DMS 273 treated with DMSO at 0.1 percent for 48 hours (cell line): ENCODE results near the gene TTC22.
"Not testable (repeated sequence)": the region's sequence is repeated elsewhere in the genome, so short reads cannot be mapped to it uniquely, and the experiment has no call there.

Experiments used
- DNase-seq: peaks from one replicate; lab custom pipeline; 2025; lab: John Stamatoyannopoulos, UW

Gene TTC22

DNA sequence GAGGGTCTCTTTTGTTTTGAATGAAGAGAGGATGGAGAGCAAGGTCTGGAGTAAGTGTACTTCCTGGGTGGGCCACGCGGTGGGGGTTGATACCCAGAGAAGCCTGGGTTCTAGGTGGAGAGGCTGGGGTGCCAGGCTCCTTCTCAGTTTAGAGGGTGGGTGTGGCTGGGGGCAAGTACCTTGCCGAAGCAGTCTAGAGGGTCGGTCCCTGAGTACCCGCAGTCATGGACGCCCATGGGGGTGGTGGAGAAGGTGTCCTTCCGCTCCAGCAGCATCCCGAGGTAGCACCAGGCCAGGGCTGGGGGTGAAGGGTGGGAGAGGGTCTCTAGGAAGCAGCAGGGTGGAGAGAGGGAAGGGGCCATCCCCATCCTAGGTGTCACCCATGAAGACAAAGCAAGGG is 14.3 kb downstream of the TTC22 start:
- DNase-seq, result no peak

DNA sequence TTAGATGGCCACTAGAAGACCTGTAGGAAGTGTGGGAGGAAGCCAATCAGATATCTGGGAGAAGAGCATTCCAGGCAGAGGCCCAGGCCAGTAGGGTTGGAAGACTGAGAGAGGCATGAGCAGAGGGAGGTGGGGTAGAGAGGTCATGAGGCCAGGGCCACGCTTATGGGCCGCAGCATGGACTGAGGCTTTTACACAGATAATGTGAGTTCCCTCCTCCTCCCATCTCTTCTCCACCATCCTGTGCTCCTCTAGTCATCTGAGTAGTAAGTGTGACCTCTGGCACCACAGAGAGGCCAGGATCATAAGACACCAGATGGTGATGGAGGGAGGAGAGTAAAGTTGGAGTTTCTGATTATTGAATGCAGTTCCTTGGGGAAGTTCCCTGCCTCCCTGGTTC is 17.1 kb downstream of the TTC22 start:
- no peak for DNase-seq

DNA sequence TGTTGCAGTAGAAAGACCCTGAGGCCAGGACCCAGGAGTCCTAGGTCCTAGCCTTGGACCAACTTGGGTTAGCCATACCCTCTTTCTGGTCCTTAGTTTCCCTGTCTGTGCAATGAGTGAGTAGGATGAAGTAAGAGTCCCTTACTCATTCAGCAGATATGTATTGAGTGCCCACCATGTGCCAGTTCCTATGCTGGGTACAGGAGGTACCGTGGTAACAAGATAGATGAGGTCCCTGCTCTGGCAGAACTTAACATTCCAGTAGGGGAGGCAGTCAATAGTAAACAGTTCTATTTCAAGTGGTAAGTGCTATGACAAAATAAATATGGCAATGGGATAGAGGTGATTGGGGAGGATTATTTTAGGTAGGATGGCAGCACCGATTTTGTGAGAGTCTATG is 18.5 kb downstream of the TTC22 start:
- no peak for DNase-seq

DNA sequence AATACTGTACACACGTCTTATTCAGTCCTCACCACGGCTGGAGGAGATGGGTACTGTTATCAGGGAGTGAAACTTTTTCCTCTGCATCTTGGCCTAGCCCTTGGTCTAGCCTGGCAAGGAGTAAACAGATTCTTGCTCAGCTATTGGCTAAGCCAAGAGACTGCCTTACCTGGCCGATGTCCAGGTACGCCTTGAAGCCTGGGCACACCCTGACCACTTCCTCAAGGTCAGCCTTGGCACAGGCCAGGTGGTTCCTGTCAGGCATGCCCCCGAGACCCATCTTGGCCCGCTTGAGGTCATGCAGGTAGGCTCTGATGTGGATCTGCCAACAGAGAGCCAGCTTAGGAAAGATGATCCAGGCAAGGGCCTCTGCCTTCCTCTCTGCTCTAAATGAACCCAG is 19.0 kb downstream of the TTC22 start:
- no peak for DNase-seq

DNA sequence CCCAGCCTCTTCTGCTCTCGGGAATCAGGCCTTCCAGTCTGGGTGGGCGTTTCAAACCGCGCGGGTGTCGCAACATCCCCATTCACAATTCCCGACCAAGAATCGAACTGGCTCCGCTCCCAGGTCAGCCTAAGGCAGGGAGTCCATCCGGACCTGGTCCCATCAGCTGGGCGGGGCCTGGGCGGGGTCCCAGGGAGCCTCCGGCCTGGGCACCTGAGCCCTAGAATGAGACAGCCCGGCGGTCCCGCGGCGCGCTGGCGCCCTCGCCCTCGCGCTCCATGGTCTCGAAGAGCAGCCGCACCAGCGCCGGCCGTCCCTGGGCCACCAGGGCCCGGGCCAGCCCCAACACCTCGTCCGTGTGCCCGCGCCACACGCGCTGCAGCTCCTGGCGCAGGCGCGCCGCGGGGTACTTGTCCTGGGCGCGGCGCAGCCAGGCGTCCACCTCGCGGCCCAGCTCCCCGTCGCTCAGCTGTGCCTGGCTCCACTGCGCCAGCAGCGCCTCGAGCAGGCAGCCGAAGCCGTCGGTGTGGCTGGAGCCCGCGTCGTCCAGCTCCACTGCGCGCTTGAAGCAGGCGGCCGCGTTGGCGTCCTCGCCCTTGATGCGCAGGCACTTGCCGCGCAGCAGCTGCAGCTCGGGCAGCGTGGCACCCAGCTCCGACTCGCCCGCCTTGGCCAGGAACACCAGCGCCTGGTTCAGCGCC is 19.9 kb downstream of the TTC22 start:
- no peak for DNase-seq

DNA sequence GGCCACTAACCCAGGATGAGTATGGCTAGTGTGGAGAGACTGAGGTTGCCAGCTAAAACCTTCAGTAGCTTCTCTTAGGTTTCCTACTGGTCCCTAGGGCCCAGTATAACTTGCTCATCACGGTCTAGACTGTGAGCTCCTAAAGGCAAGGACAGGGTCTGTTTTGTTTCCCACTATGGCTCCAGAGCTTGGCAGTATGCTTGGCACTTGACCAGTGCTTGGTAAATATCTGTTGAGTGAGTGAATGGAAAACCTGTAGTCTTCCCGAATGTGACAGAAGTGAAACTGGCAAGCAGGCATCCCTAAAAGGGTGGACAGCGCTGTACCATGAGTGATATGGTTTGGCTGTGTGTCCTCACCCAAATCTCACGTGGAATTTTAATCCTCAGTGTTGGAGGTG is 23.7 kb downstream of the TTC22 start:
- no peak for DNase-seq

DNA sequence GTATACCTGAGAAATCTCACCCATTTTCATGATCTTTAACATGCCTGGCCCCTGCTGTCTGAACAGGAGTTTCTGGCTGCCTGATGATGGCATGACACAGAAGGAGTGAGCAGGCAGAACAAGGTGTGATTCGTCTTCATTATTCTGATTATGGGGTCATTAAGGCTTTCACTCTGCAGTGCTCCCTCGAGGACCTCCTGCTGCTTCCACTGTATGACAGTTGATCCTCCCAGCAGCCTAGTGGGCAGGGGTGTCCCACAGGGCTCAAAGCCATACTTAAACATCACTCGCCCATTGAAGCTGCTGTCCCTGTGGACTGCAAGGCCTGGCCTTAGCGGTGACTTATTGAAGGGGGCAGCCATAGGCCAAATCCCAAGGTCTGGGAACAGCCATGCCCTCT is 24.1 kb downstream of the TTC22 start:
- DNase-seq, result no peak

DNA sequence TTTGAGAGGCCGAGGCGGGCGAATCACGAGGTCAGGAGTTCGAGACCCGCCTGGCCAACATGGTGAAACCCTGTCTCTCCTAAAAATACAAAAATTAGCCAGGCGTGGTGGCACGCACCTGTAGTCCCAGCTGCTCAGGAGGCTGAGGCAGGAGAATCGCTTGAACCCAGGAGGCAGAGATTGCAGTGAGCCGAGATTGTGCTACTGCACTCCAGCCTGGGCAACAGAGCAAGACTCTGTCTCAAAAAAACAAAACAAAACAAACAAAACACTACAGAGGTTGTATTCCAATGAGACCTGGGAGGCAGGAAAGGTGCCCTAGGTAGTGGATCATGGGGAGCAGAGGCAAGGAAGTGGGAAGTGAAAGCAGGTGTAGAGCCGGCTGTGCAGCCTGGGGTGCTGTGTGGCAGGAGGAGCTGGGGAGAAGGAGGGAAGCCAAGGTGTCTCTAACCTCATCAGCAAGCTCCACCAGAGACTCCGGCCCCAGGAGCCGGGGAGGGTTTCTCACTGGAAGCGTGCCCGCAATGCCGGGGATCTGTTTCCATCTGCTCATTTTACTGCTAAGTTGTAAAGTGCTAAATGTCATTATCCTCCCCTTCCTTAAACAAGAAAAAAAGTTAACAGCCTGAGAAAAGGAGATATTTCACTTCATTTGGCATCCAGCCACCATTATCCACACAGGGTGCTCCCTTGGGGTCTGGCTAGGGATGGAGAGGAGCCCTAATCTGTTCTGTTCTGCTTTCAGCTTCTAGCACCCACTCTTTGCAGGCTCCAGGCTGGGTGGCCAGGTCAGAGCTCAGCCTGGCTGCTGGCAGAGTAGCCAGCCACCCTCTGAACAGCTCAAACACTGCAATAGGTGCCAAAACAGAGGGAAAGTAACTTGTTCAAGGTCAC is 25.0 kb downstream of the TTC22 start:
- DNase-seq, result not testable (repeated sequence)

DNA sequence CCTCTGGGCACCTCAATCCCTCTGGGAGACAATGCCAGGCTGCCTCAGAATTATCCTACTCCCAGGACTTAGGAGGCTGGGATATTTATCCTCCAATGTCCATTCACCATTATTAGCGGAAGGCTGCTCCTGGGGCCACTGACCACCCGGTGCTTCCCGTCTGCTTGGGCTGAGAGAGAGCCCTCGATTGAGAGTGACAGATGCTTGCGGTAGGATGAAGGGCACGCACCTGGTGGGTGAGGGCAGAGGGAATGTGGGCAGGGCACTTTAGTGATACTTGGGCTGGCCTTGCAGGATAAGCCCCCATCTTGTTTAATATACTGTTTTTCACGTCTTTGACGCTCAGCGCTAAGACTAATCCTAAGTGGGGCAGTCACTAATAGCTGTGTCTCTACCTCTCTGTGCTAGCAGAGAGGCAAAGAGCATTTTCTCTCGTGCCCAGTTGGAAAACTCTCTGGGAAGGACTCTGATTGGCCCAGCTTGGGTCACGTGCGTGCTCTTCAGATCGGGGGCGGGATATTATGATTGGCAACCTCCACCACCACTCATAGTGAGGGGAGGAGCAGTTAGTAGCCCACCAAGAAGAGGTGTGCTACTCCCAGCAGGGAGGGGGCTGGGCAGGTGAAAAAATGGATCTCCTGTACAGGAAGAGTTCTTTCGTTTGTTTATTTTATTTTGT is 26.2 kb downstream of the TTC22 start:
- no peak for DNase-seq

DNA sequence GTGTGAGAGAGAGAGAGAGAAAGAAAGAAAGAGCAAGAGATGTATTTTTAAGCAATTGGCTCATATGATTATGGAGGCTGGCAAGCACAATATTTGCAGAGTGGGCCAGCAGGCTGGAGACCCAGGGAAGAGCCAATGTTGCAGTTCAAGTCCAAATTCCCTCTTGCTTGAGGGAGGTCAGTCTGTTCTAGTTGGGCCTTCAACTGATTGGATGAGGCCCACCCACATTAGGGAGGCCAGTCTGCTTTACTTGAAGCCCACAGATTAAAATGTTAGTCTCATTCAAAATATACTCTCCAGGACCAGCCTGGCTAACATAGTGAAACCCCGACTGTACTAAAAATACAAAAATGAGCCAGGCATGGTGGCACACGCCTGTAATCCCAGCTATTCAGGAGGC is 28.2 kb downstream of the TTC22 start:
- no peak for DNase-seq

DNA sequence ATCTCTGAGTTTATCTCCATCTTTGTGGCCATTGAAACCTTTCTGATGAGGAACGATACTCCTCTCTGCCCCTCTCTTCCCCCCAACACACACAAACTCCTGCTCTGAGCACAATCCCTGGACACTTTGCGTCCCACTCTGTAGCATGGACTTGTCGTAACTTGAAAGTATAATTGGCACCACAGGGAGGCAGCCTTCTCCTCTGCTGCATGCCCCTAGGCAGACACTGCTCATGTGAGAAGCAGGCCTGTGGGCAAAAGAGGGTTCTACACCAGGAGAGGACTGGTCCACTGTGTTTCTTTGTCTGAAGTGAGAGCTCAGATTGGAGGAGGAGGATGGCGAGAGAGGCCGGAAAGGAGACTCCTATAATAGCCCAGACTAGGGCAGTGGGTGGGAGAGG is 33.0 kb downstream of the TTC22 start:
- no peak for DNase-seq

DNA sequence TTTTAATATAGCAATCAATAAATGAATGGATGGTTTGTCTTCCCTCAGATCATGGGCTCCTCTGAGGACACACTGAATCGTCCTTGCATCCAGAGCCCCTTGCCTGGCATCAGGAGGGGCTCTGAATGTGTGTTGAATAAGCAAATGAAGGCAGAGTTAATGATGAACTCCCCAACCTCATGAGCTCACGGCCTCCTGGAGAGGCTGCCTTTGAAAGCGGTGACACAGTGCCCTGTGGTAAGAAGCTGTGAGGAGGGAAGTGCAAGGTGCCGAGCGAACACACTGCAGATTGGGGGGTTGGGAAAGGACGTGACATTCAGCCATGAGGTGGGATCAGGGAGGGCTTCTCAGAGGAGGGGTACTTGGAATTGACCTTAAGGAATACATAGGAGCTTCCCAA is 33.6 kb downstream of the TTC22 start:
- DNase-seq, result no peak

DNA sequence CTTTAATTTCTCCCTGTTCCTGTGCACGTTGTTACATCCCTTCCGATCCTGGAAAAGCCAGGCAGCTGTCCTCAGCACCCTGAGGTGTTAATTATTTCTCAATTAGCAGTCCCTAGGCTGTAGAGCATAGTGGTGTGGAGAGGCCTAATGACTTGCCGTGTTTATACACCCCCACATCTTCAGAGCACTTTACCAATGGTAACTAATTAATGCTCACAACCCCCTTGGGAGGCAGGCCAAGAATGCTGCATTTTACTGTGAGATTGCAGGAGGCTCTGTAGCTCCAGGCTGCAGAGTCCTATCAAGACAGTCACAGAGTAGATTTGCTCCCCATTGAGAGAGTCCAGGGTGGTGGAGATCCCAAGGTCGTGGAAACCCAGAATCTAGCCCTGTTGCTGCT is 34.4 kb downstream of the TTC22 start:
- no peak for DNase-seq

DNA sequence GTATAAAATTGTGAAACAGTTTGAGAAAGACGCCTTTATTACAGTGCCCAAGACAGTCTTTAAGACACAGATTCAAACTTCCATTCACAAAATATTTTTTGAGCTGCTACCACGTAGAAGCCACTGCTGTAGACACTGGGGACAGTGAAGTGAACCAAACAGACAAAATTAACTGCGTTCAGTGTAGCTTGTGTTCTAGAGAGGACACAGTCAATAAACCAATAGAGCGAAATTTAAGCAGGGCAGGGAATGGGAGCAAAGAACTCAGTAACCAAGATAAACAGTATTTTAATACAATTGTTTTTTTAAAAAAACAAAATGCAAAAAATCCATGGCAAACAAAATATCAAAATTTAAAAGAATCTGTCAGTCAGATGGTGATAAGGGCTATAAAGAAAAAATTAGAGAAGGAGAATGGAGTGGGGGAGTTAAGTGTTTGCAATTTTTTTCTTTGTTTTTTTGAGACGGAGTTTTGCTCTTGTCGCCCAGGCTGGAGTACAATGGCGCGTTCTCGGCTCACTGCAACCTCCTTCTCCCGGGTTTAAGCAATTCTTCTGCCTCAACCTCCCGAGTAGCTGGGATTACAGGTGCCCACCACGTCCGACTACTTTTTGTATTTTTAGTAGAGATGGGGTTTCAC is 36.1 kb downstream of the TTC22 start:
- no peak for DNase-seq

DNA sequence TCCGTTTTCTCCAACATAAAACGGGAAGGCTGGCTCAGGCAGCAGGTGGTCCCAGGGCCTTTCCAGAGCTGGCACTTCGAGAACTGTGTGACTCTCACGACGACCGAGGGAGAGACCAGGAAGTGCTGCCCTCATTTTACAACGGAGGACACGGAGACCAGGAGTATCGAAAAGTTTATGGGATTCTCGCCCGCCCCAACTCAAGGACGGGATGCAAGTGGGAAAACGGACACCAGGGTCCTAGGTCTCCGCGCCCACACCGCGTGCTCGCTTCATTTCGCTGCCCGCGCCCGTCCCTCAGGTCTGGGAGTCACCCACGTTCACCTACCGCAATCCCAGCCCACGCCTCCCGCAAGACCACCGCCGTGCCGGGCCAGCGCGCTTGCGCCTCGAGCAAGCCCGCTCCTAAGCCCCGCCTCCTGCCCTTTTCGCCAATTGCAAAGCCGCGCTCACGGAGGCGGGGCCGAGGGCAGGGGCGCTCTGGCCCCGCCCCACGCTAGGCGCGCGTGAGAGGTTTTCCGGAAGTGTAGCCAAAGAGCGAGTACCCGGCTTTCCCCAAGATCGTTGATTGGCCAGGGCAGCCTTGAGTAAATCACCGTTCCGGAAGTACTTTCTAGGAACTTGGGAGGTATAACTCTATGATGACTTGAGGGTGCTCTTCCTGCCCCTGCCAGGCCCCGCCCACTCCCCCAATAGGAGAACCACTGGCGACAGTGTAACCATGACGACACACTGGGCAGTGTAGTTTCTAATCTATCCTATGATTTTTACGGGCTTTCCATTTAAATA is 36.8 kb downstream of the TTC22 start, which contains the start of gene PARS2:
PARS2 (minus strand) TSS at position 391 of the 789 bp plus-strand sequence. CDS start 5,362 bp downstream, outside the sequence.
- DNase-seq, result peak; percentile 98

DNA sequence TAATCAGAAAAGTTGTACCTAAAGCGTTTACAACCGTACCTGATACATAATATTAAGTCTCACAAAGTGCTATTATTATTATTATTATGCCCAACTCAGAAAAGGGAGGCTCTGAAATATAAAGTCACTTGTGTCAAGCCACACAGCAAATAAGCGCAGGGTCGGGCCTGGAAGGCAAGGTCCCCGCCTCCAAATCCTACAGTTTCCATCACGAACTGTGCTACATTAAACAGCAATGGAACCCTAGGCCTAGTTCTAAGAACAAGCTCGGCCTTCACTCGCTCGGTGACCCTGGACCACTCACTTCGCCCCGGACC is 37.3 kb downstream of the TTC22 start:
- no peak for DNase-seq

DNA sequence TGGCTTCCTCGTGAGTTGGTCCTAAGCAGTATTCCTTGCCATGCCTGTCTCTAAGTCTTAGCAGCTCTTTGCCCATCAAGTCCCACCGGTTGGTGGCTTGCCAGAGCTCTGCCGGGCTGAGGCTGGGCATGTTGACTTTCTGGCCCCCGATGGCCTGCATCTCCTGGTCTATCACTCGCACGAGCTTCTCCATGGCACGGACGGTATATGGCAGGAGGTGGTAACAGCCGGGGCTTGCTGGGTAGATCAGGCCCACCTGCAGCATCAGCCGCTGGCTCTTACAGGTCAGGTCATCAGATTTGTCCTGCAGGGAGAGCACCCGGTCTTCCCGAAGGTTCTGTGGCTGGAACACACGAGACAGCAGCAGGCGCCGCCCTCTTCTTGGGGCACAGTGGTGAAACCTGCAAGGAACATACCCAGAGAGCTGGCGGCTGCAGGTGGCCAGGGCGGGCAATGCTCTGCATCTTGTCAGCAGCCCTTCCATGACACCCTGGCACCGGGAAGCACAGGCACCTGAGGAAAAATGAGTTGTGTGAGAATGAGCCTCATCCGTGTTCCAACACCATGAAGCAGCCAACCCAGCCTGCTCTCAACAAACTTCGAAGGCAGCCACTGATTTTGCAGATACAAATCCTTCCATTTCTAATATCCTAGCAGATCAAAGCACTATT is 42.3 kb downstream of the TTC22 start:
- DNase-seq, result no peak

DNA sequence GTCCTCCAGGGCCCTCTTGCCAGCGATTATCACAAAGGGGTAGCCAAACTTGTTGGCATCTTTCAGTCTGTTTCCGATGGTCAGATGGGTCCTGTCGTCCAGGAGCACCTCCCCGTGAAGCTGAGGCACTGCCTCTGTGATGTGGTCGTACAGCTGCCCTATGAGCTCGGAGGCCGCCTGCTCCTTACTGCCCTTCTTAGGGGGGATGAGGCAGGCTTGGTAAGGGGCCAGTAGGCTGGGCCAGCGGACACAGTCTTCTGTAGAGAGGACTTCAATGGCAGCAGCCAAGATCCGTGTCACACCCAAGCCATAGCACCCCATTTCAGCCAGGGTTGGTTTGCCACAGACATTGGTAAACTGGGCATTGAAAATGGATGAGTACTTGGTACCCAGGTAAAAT is 43.3 kb downstream of the TTC22 start:
- no peak for DNase-seq

DNA sequence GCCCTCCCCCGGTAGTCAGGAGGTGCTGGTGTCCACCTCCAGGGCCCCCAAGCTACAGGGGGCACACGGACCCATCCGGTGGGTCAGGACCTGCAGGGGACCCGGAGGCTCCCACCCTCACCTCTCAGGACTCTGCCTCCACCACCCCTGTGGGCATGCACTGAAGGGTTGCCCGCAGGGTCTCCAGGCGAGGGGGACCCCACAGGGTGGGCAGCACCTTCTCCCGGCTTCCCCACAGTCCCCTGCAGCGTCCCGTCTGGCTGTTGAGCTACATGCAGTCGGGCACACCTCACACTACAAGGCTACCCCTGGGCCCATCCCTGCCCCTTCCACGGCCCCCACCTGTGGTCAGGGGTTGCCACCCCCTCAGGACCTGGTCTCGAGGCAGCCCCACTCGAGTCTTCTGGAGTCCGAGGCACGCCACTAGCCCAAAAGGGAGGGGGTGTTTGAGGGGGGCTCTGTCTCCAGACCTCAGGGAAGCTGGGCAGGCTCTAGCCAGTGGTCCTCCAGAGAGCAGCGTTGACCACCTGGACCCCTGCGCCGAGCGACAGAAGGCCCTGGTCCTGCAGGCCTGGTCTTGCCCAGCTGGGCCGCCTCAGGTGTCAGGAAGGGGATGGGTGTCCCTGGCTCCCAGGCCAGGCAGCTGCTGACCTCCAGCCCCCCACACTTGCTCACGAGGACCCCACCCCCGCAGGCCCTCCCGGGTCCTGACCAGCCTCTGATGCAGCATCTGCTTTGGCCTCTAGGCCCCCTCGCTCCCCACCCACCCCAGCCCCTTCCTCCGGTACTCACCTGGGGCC is 46.4 kb downstream of the TTC22 start:
- DNase-seq, result no peak

DNA sequence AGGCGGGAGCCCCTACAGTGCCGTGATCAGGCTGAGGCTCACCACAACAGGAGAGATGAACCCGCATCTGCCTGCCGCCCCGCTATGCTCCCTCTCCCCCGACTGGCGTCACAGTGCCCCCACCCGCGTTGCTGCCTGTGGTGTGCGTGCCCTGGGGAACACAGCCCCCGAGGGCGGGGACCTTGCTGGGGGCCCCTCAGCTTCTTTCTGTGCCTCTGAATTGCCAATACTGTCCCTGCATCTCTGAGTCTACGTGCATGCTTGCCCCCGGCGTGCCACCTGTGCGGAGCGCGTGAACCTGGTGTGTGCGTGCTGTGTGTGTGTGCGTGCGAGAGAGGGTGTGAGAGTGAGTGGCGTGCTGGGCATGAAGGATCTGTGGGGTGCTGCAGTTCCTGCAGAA is 47.1 kb downstream of the TTC22 start:
- DNase-seq, result no peak
